ENCODE measurements around the gene TMEM109.

DNA sequence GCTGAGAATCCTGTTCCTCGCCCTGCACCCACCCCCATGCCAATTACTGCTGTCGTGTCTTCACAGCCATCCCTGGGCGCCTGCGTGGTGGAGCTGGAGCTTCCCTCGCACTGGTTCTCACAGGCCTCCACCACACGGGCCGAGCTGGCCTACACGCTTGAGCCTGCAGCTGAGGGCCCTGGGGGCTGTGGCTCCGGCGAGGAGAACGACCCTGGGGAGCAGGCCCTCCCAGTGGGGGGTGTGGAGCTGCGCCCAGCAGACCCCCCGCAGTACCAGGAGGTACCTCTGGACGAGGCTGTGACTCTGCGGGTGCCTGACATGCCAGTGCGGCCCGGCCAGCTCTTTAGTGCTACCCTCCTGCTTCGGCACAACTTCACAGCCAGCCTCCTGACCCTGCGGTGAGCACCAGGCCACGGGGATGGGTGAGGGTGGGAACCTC lies 14.6 kb downstream of the TMEM109 start:
- TF ChIP-seq, protein P1, sequence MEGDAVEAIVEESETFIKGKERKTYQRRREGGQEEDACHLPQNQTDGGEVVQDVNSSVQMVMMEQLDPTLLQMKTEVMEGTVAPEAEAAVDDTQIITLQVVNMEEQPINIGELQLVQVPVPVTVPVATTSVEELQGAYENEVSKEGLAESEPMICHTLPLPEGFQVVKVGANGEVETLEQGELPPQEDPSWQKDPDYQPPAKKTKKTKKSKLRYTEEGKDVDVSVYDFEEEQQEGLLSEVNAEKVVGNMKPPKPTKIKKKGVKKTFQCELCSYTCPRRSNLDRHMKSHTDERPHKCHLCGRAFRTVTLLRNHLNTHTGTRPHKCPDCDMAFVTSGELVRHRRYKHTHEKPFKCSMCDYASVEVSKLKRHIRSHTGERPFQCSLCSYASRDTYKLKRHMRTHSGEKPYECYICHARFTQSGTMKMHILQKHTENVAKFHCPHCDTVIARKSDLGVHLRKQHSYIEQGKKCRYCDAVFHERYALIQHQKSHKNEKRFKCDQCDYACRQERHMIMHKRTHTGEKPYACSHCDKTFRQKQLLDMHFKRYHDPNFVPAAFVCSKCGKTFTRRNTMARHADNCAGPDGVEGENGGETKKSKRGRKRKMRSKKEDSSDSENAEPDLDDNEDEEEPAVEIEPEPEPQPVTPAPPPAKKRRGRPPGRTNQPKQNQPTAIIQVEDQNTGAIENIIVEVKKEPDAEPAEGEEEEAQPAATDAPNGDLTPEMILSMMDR (CRISPR knock-in tag; IDR thresholded peaks at IDR 0.05): no peak
- no peak for TF ChIP-seq ZNF224 (CRISPR knock-in tag; IDR thresholded peaks at IDR 0.05)
- TF ChIP-seq ZNF350 (CRISPR knock-in tag; IDR thresholded peaks at IDR 0.05; ENCODE audit: borderline replicate concordance, low read depth): no peak
- TF ChIP-seq ZNF777 (CRISPR knock-in tag; IDR thresholded peaks at IDR 0.05): no peak
- TF ChIP-seq, protein P2, sequence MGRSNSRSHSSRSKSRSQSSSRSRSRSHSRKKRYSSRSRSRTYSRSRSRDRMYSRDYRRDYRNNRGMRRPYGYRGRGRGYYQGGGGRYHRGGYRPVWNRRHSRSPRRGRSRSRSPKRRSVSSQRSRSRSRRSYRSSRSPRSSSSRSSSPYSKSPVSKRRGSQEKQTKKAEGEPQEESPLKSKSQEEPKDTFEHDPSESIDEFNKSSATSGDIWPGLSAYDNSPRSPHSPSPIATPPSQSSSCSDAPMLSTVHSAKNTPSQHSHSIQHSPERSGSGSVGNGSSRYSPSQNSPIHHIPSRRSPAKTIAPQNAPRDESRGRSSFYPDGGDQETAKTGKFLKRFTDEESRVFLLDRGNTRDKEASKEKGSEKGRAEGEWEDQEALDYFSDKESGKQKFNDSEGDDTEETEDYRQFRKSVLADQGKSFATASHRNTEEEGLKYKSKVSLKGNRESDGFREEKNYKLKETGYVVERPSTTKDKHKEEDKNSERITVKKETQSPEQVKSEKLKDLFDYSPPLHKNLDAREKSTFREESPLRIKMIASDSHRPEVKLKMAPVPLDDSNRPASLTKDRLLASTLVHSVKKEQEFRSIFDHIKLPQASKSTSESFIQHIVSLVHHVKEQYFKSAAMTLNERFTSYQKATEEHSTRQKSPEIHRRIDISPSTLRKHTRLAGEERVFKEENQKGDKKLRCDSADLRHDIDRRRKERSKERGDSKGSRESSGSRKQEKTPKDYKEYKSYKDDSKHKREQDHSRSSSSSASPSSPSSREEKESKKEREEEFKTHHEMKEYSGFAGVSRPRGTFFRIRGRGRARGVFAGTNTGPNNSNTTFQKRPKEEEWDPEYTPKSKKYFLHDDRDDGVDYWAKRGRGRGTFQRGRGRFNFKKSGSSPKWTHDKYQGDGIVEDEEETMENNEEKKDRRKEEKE (IDR thresholded peaks at IDR 0.05): no peak
- no peak for TF ChIP-seq SNAI1 (CRISPR knock-in tag; IDR thresholded peaks at IDR 0.05; ENCODE audit: borderline replicate concordance)
